GM10266 (cell line): Measurements from ENCODE around the gene MCEE.
A peak's percentile ranks its signal among the peaks of the same experiment; 100 is the strongest.
"Not testable (repeated sequence)": the region's sequence is repeated elsewhere in the genome, so short reads cannot be mapped to it uniquely, and the experiment has no call there.

Experiments used
- DNase-seq: peaks from one replicate; pipeline ENCODE4 v3.0.0; 2012; ENCODE audit errors: extremely low spot score
- TF ChIP-seq, protein P1 (sequence below): IDR thresholded peaks from 2 replicates; pipeline ENCODE4 v1.5.1; 2012; ENCODE audit warnings: mild to moderate bottlenecking, low read depth; ENCODE audit not compliant: control insufficient read depth, insufficient read depth; ENCODE audit errors: missing control alignments

Gene MCEE

DNA sequence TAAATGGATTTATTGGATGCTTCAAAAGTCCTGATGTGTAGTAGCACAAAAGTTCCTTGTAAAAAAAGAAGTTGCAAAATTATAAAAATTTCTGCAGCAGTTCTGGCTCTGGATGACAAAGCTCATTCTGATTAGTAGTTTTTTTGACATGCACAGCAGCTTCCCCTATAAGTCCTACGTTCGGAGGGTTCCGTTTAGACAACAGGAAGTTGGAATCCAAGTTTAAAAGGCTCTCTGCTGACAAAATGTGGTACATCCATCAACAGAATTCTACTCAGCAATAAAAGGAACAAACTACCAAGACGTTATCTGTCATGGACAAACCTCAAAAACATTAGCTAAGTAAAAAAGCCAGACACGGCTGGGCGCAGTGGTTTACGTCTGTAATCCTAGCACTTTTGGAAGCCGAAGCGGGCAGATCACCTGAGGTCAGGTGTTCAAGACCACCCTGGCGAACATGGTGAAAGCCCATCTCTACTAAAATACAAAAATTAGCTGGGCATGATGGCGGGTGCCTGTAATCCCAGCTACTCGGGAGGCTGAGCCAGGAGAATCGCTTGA lies 46.2 kb downstream of the MCEE start:
- DNase-seq: not testable (repeated sequence)

DNA sequence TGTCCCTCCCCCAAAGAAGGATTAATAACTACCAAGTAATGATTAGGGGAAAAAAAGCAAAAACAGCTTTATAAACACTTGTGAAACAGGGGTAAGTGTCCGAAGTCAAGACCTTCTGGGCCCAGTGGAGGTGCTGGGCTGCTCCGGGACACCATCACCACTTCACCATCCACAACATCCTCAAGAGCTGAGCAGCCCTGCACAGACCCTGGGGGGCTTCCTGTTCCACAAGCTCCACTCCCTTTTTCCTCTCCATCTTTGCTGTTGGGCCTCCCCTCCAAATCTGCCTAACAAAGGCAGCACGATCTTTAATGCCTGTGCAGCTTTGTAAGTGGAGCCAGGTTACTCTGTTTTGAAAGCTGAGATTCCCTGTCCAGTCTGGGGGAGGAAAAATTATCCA lies 46.7 kb downstream of the MCEE start:
- DNase-seq: not testable (repeated sequence)

DNA sequence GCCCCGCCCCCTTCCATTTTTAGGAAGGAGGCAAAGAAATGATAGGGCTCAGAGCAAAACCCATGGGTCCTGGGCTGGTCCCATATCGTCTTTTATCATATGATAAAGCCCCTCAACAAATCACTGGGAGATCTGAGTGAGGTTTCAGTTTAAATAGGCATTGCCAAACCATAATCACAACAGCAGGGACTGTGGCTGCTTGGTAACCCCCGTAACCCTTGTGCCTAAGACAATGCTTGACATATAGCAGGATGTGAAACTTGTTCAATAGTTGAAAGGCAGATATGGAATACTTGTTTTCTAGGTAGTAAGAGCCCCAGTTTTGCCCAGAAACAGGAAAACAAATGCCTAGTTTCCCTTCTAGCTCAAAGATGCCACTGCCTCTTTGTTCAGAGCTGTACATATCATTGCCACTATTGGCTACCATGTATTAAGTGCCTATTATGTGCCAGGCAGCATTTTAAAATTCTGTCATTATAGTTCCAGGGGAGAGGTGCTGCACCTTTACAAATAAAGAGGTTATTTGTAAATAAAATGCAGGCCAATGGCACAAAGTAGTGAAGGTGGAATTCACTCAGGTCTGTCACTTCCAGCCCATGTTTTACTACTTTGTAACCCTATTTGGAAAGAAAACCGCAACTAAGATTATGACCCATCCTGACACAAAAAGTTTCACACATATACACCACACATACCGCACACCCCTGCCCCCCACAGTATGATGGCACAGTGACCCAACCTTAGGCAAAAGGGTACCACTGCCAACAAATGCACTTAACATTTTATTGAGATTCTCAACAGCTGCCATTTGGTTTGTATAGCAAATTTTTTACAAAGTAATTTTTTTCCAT lies 47.4 kb downstream of the MCEE start:
- DNase-seq: no peak

DNA sequence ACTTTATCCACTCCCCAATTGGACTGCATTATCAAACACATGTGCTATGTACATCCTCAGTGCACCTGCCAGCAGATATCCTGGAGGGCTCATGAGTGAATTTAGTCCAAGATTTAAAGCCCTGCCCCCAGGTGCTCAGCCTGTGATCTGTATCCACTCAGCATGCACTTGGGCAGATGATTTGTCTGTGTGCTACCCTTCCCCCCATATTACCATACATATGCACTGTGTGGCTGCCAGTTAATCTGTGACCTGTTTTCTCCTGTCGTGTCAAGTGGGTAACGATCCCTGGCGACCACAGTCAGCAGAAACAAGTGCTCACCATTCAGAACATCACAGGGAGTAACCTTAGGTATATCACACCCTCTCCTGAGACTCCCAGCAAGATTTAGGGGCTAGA lies 51.4 kb downstream of the MCEE start:
- TF ChIP-seq, protein P1, sequence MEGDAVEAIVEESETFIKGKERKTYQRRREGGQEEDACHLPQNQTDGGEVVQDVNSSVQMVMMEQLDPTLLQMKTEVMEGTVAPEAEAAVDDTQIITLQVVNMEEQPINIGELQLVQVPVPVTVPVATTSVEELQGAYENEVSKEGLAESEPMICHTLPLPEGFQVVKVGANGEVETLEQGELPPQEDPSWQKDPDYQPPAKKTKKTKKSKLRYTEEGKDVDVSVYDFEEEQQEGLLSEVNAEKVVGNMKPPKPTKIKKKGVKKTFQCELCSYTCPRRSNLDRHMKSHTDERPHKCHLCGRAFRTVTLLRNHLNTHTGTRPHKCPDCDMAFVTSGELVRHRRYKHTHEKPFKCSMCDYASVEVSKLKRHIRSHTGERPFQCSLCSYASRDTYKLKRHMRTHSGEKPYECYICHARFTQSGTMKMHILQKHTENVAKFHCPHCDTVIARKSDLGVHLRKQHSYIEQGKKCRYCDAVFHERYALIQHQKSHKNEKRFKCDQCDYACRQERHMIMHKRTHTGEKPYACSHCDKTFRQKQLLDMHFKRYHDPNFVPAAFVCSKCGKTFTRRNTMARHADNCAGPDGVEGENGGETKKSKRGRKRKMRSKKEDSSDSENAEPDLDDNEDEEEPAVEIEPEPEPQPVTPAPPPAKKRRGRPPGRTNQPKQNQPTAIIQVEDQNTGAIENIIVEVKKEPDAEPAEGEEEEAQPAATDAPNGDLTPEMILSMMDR: no peak
- DNase-seq: no peak

More for the DNA sequence above, 47.4 kb downstream of the MCEE start:
- TF ChIP-seq, protein P1: no peak

DNA sequence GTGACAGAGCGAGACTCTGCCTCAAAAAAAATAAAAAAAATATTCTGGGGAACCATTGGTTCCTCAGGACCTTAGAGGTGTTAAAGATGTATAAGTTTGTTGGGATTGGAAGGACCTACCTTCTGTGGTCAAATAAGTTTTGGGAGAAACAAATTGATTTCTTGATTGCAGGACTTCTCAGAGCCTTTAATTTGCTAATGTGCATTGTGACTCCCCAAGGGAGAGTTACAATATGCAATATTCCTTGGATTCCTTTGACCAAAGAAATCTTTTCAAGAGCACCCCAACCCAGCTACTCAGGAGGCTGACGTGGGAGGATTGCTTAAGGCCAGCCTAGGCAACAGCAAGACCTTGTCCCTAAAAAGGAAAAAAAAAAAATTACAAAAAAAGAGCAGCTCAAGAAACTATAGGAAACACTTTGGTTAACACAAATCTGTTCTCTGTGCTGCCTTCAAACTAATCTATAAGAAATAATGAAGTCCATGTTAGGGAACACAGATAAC lies 55.1 kb downstream of the MCEE start:
- DNase-seq: no peak
- TF ChIP-seq, protein P1: no peak

DNA sequence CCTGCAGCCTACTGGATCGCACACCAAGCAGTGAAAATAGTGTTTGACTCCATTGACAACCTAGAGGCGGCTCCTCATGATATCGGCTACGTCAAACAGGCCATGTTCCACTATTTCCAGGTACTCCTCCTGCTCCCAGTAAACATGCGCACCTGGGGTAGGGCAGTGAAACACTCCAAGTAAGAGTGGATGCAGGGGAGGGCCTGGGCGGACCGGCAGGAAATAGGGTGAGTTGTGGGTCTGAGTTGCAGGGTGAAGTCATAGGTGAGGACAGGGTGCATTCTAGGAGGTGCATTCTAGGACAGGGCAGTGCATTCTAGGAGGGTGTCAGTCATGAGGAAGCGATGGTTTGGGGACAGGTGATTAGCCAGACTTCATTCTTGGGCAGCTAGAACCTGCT lies 56.6 kb downstream of the MCEE start:
- no peak for DNase-seq

DNA sequence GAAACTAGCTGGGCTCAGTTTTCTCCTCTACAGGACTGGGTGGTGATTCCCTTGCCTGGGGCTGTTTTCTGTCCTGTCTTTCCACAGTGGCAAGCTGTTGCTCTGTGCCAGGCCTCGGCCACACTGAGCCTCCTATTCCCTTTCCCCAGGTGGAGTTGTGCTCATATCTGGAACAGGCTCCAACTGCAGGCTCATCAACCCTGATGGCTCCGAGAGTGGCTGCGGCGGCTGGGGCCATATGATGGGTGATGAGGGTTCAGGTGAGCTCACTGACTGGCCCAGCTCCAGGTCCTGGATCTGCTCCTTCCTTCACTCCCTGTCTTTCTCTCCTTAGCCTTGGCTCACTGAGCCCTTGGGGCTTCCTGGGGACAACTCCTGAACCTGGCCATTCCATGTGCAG lies 57.5 kb downstream of the MCEE start:
- TF ChIP-seq, protein P1: no peak
- no peak for DNase-seq

More for the DNA sequence above, 56.6 kb downstream of the MCEE start:
- TF ChIP-seq, protein P1: no peak

DNA sequence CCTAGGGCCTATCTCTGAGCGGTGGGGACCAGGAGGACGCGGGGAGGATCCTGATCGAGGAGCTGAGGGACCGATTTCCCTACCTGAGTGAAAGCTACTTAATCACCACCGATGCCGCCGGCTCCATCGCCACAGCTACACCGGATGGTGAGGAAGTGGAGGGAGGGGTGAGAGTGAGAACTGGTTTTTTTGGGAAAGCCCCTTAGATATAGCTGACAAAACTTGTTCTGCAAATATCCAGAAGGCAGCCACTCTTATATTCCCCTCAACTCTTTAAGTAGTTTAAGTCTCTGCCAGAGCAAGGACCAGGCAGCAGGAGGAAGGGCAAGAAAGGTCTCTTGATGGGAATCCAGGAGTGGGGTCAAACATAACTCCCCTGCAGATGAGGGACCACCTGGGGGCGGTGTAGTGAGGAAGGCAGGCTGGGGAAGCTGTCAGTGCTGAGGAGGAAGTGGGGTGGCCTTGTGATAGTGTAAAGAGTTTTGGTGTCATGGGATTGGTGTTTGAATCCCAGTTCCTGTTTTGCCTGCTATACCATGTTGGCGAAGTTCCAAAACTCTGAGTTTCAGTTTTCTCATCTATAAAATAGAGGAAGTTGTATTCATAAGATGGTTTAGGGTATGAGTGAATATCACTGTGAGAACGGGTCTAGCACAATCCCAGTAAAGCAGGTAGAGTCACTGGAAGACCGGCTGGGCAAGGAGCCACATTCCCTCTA lies 58.2 kb downstream of the MCEE start:
- DNase-seq: peak; percentile 81
- TF ChIP-seq, protein P1: peak; percentile 55
